ENCODE data around the gene ZNF778. TPM values are rescaled to one million over a fixed set of nuclear protein-coding genes. Genes with fewer than 3 reads are reported as not detected.
"Not testable (repeated sequence)": the region's sequence is repeated elsewhere in the genome, so short reads cannot be mapped to it uniquely, and the experiment has no call there.

Gene ZNF778
- total and polyA plus RNA-seq, 10 of the 15 experiments (the other 5 are each of a cell fraction or from before 2014, with no cell fraction given): 0.20 to 9.7 (median 4.1) TPM

GRCh38 chr16:89257757-89258465 lies 40.4 kb downstream of the ZNF778 start (continued):
- TF ChIP-seq SIX5 (IDR thresholded peaks at IDR 0.05; ENCODE audit: low read depth, low read length, severe bottlenecking) (no peak), HDAC2 (IDR thresholded peaks at IDR 0.05) (no peak), ZBTB11 (CRISPR knock-in tag; IDR thresholded peaks at IDR 0.05) (no peak), RELB (IDR thresholded peaks at IDR 0.05; ENCODE audit: low read depth) (no peak), SPI1 (IDR thresholded peaks at IDR 0.05; ENCODE audit: borderline replicate concordance, insufficient read depth, low read depth, low read length) (no peak), TCF7 (IDR thresholded peaks at IDR 0.05; ENCODE audit: borderline replicate concordance) (no peak), ZNF217 (IDR thresholded peaks at IDR 0.05) (no peak)

- CTCF ChIA-PET; H3K79me2 ChIP-seq (ENCODE audit: control insufficient read depth, insufficient read depth, low read length); H2AFZ ChIP-seq (ENCODE audit: control insufficient read depth, low read depth, low read length); H4K20me1 ChIP-seq (ENCODE audit: control insufficient read depth, insufficient read depth); FAIRE-seq; H3K4me2 ChIP-seq (ENCODE audit: control insufficient read depth, insufficient read depth); BruUV-seq (replicated peaks); H3K36me3 ChIP-seq (ENCODE audit: control insufficient read depth in 2 of 2, insufficient read depth in 2 of 2, low read length in 1 of 2); in situ Hi-C loops (cut with MboI); ATAC-seq; H3K9ac ChIP-seq (ENCODE audit: control insufficient read depth, insufficient read depth, low read length); DNase-seq (ENCODE audit: low read depth, low spot score); H3K4me1 ChIP-seq (ENCODE audit: control insufficient read depth, insufficient read depth, low read length); H3K27me3 ChIP-seq (replicated peaks in 1 of 2; ENCODE audit: control insufficient read depth in 2 of 2, insufficient read depth in 2 of 2, low read length in 1 of 2); H3K4me3 ChIP-seq; intact Hi-C loops (cut with micrococcal nuclease; ENCODE audit: unreplicated experiment); H3K27ac ChIP-seq (ENCODE audit: control insufficient read depth, insufficient read depth); RAD21 ChIA-PET (ENCODE audit: unreplicated experiment); H3K9me3 ChIP-seq (replicated peaks; ENCODE audit: control insufficient read depth, insufficient read depth, low read length); SMC1A ChIA-PET (ENCODE audit: uncharacterized antibody, unreplicated experiment); POLR2A ChIA-PET: not testable (repeated sequence)
- WGBS (ENCODE audit: insufficient coverage, insufficient replicate concordance, low lambda C conversion rate, missing lambda C conversion rate): 96% methylated on average over 13 of the region's 13 CpGs
Observed at GRCh38 chr16:89259901-89260300, 42.4 kb downstream of the ZNF778 start.

All from GM12878 (cell line).